ENCODE measurements around the gene DHX30. TPM values are rescaled to one million over a fixed set of nuclear protein-coding genes. Genes with fewer than 3 reads are reported as not detected.

Gene DHX30
- total and polyA plus RNA-seq, 9 donors = 19.5 to 66.8 (median 55.1) TPM

DNA sequence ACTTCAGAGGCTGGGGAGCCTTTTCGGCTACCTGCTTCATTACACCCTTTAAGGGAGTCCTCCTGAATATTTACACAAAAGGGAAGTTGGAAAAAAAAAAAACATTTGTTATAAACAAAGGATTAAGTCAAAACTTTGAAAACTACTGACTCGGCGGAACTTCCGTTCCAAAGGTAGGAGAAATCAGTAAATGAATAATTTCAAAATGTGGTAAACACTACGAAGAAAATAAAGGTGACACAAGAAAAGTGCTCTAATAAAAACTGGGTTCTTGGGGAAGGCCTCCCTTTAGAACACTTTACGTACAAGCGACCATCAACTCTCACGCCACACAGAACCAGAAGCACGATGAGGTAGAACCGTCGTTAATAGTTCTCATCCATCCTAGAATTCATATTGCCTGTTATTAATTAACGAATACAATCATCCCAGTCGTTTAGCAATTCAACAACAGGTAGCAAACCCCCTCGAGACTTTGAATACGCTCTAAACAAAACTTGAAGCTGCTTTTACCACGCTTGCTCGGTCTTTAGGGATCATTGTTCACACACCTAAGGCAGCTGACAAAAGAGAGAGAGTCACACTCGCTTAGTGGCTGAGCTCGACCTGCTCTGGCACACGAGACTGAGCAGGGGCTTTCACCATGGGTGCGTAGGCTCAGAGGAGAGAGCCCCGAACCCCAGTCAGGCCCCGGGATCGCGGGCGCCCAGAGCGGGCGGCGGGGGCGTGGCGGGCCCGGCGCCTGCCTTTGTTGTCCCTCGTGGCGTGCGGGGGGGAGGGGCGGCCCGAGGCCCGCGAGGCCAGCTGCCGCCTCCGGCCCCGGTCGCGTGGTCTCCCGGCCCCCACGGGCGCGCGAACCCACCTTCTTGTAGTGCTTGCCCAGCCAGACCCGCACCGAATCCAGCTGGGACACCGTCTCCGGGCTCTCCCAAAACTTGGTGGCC is 21.9 kb upstream of the DHX30 start:
- Histone ChIP-seq H3K27ac (peak overlapping the region; percentile 71 to 91), H3K4me1 (ENCODE audit: insufficient read depth) (peaks cover 6% of the 10 kb centered on the region), H3K36me3 (no peaks in the 10 kb centered on the region), H3K9me3 (no peaks in the 10 kb centered on the region), H3K27me3 (no peaks in the 10 kb centered on the region), H3K4me3 (peak overlapping the region; percentile 96)
- peak; percentile 65 to 82 (median 78) for DNase-seq
- WGBS, 3 donors = 1% methylated on average over 48 to 54 of the region's 54 CpGs
- intact Hi-C loops (cut with DNase I) = no loop called here
- no peak for TF ChIP-seq CTCF (IDR thresholded peaks at IDR 0.05)
- no peak for TF ChIP-seq POLR2A (IDR thresholded peaks at IDR 0.05)
- no peak for TF ChIP-seq EP300 (IDR thresholded peaks at IDR 0.05)

DNA sequence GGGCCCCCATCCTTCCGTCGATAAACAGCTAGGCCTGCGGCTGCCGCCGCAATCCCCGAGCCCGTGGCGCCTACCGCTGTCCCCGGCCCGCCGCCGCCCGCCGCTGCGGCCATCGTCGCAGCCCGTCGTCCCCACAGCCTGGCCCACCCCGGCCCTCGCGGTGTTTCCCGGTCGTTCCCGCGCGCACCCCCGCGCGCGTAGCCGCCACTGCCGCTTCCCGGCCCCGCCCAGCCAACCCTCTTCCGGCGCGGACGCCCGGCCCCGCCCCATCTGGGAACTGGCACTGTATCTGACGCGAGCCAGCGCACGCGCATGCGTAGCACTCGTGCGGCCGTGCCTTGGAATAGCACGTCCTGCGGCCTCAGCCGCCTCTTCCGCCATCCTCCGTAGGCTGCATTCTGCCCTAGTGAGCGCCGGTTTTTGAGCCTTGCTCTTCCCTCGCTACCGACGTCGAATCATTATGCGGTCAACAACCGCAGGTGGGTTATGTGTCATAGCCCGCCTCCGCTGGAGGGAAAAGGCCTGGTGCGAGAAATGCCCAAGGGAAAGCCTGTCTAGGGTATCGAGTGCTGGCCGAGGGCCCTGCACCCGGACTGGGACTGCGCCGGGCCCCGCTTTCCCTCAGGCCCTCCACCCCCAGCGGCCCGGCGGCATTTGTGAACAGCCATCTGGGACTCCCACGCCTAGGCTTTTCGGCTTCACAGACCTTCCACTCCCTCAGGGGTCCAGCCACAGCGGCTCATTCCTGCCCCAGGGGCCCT is 21.1 kb upstream of the DHX30 start, which contains the start of gene SMARCC1:
SMARCC1 (minus strand) TSS at position 209 of the 761 bp plus-strand sequence; CDS start at position 113, 96 bp downstream.
- WGBS, 3 donors = 0 to 1% (median 1%) methylated on average over 73 to 79 of the region's 79 CpGs
- DNase-seq = peak; percentile 96 to 99 (median 98)
- H3K9me3 ChIP-seq = no peaks in the 10 kb centered on the region
- peak within 1 kb of the TSS; percentile 71 to 91 for H3K27ac ChIP-seq
- H3K36me3 ChIP-seq = no peaks in the 10 kb centered on the region
- intact Hi-C loops (cut with DNase I) = no loop called here
- peak; percentile 80 for TF ChIP-seq POLR2A (IDR thresholded peaks at IDR 0.05)
- peak in 1 of 3 donors; percentile 17 for TF ChIP-seq CTCF (IDR thresholded peaks at IDR 0.05)
- TF ChIP-seq EP300 (IDR thresholded peaks at IDR 0.05) = peak; percentile 73
- H3K4me1 ChIP-seq (ENCODE audit: insufficient read depth) = peaks cover 6% of the 10 kb centered on the region
- peak within 1 kb of the TSS; percentile 96 for H3K4me3 ChIP-seq
- H3K27me3 ChIP-seq = no peaks in the 10 kb centered on the region

DNA sequence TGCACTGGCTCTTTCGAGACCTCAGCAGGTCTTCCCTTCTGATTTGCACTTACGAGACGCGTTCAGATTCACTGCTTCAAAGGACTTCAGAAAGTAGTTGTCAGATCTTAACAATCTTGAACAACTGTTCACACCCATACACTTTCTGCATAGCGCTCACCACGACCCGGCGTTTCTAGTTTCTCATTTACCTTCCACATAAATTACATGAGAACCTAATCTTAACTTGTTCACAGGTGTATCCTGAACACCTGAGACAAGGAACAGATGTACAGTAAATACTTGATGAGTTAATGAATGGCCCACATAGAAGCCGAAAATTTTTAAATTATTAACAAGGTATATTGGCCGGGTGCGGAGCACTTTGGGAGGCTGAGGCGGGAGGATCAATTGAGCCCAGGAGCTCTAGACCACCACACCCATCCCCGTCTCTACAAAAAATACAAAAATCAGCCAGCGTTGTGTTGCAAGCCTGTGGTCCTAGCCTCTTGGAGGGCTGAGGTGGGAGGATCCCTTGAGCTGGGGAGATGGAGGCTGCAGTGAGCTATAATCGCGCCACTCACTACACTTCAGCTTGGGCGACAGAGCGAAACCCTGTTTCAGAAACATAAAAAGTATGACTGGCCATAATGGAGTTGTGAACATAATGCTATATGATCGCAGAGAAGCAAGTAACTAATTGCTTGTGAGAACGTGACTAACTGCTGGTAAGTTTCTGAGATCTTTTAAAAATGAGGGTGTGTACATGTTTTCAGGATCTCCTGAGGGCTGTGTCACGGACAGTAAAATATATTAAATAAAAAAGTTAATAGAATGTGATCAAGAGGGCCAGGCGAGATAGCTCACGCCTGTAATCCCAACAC is 20.3 kb upstream of the DHX30 start:
- no peak for TF ChIP-seq POLR2A (IDR thresholded peaks at IDR 0.05)
- TF ChIP-seq EP300 (IDR thresholded peaks at IDR 0.05) = no peak
- TF ChIP-seq CTCF (IDR thresholded peaks at IDR 0.05) = no peak
- Histone ChIP-seq H3K27me3 (no peaks in the 10 kb centered on the region), H3K27ac (peak overlapping the region; percentile 71 to 91), H3K9me3 (no peaks in the 10 kb centered on the region), H3K36me3 (no peaks in the 10 kb centered on the region), H3K4me3 (peak overlapping the region; percentile 96), H3K4me1 (ENCODE audit: insufficient read depth) (peaks cover 4% of the 10 kb centered on the region)
- 64 to 69% (median 65%) methylated on average over 23 of the region's 23 CpGs for WGBS, 3 donors
- intact Hi-C loops (cut with DNase I) = no loop called here
- no peak for DNase-seq

DNA sequence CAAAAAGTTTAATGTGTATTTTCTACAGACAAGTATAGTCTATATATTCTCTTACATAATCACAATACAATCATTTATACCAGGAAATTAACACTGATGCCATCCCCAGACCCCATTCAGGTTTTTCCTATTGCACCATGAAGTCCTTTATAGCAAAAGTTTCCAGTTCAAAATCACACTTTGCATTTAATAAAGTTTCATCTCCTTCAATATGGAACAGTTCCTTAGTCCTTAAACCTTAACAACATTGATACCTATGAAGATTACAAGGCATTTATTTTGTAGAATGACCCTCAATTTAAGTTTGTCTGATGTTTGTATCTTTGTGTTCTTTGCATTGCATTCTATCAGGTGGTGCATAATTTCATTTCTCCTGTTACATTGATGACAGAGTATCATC is 19.3 kb upstream of the DHX30 start:
- no peak overlapping the region for H3K27ac ChIP-seq
- H3K9me3 ChIP-seq = no peaks in the 10 kb centered on the region
- H3K4me1 ChIP-seq (ENCODE audit: insufficient read depth) = peaks cover 2% of the 10 kb centered on the region
- no peaks in the 10 kb centered on the region for H3K27me3 ChIP-seq
- H3K4me3 ChIP-seq = no peak overlapping the region
- no peak for TF ChIP-seq POLR2A (IDR thresholded peaks at IDR 0.05)
- TF ChIP-seq EP300 (IDR thresholded peaks at IDR 0.05) = no peak
- no peak for TF ChIP-seq CTCF (IDR thresholded peaks at IDR 0.05)
- intact Hi-C loops (cut with DNase I) = no loop called here
- no peaks in the 10 kb centered on the region for H3K36me3 ChIP-seq
- no peak for DNase-seq

Data from ovary (tissue), 9 donors.